ENCODE data around the gene COL5A1.

- no peak for TF ChIP-seq CTCF (conservative IDR thresholded peaks at IDR 0.05; ENCODE audit: low read depth, low read length)
- no peak for TF ChIP-seq EZH2 (IDR thresholded peaks at IDR 0.05; ENCODE audit: low read length, unreplicated experiment)
- no peak for TF ChIP-seq EZH2phosphoT487 (IDR thresholded peaks at IDR 0.05; ENCODE audit: borderline replicate concordance, low read length)
Observed at GRCh38 chr9:134765785-134766184, 124.2 kb downstream of the COL5A1 start.
